Cardiac muscle cell (in vitro differentiated cells and primary cell): ENCODE measurements around the gene IGDCC3. TPM values are rescaled to one million over a fixed set of nuclear protein-coding genes. Genes with fewer than 3 reads are reported as not detected.

Experiments used
- DNase-seq, 2 donors: peaks; one replicate each; pipeline versions ENCODE4 v3.0.0 to v3.0.0-alpha.2; 2010 to 2017; ENCODE audit warnings: low read depth in 1 of 2, low spot score in 1 of 2
- H3K27ac ChIP-seq: fragments of 200-600 bp; sonication (generic); 2 replicates; pipeline ENCODE4 v1.5.1; 2016
- H3K27me3 ChIP-seq: fragments of 200-600 bp; sonication (generic); 2 replicates; pipeline ENCODE4 v1.6.0; 2016; ENCODE audit warnings: control low read depth
- H3K36me3 ChIP-seq: fragments of 200-600 bp; sonication (generic); 2 replicates; pipeline ENCODE4 v1.5.1; 2016; ENCODE audit warnings: control low read depth
- H3K4me1 ChIP-seq: fragments of 200-600 bp; sonication (generic); 2 replicates; pipeline ENCODE4 v1.8.1; 2017; ENCODE audit warnings: low read depth, mild to moderate bottlenecking, mixed run types
- H3K4me3 ChIP-seq: fragments of 200-600 bp; sonication (generic); 2 replicates; pipeline ENCODE4 v1.5.1; 2016; ENCODE audit warnings: mild to moderate bottlenecking
- H3K9me3 ChIP-seq: fragments of 200-600 bp; sonication (generic); 2 replicates; pipeline ENCODE4 v1.5.1; 2017; ENCODE audit warnings: low read depth, mild to moderate bottlenecking, control low read depth
- CTCF ChIP-seq: IDR thresholded peaks from 2 replicates; pipeline ENCODE4 v1.5.1; 2012; ENCODE audit warnings: low read depth, mild to moderate bottlenecking, low read length
- polyA plus RNA-seq: library from polyadenylated mRNA; unstranded; fragments of >200 nt; fragmentation: Nextera tagmentation; extraction: Ambion mirVana; gene quantifications from 2 replicates; pipeline ENCODE4 v1.2.1, GENCODE V29; 2016
- total RNA-seq: library from RNA; depleted of rRNA; stranded (reverse); fragments of >200 nt; gene quantifications from 2 replicates; pipeline ENCODE4 v1.2.3, GENCODE V29; 2016

Gene IGDCC3
- total and polyA plus RNA-seq, 2 experiments from 2014 or later = 41.1 to 54.6 TPM

GRCh38 chr15:65394280-65394789 is 16.5 kb upstream of the IGDCC3 start:
- peaks cover 33% of the 10 kb centered on the region for H3K27me3 ChIP-seq
- DNase-seq = no peak

GRCh38 chr15:65393557-65393956 is 15.8 kb upstream of the IGDCC3 start:
- Histone ChIP-seq H3K9me3 (no peaks in the 10 kb centered on the region), H3K36me3 (no peaks in the 10 kb centered on the region), H3K27me3 (peaks cover 33% of the 10 kb centered on the region)

More at GRCh38 chr15:65394280-65394789, 16.5 kb upstream of the IGDCC3 start:
- H3K36me3 ChIP-seq = no peaks in the 10 kb centered on the region
- H3K9me3 ChIP-seq = no peaks in the 10 kb centered on the region
- H3K4me3 ChIP-seq = no peak overlapping the region
- H3K4me1 ChIP-seq = no peaks in the 10 kb centered on the region
- no peak for TF ChIP-seq CTCF
- H3K27ac ChIP-seq = no peak overlapping the region

GRCh38 chr15:65393091-65393490 is 15.3 kb upstream of the IGDCC3 start:
- H3K36me3 ChIP-seq = no peaks in the 10 kb centered on the region
- no peak for DNase-seq
- no peak for TF ChIP-seq CTCF

More at GRCh38 chr15:65393557-65393956, 15.8 kb upstream of the IGDCC3 start:
- no peaks in the 10 kb centered on the region for H3K4me1 ChIP-seq
- no peak overlapping the region for H3K4me3 ChIP-seq
- no peak for TF ChIP-seq CTCF
- H3K27ac ChIP-seq = no peak overlapping the region
- no peak for DNase-seq

GRCh38 chr15:65392368-65392767 is 14.6 kb upstream of the IGDCC3 start:
- Histone ChIP-seq H3K27ac (no peak overlapping the region), H3K4me1 (no peaks in the 10 kb centered on the region), H3K27me3 (peaks cover 25% of the 10 kb centered on the region), H3K9me3 (no peaks in the 10 kb centered on the region), H3K36me3 (no peaks in the 10 kb centered on the region), H3K4me3 (no peak overlapping the region)
- no peak for DNase-seq
- TF ChIP-seq CTCF = no peak

More at GRCh38 chr15:65393091-65393490, 15.3 kb upstream of the IGDCC3 start:
- no peaks in the 10 kb centered on the region for H3K9me3 ChIP-seq
- H3K4me1 ChIP-seq = no peaks in the 10 kb centered on the region
- H3K4me3 ChIP-seq = no peak overlapping the region
- peaks cover 32% of the 10 kb centered on the region for H3K27me3 ChIP-seq
- H3K27ac ChIP-seq = no peak overlapping the region

GRCh38 chr15:65391732-65392131 is 13.9 kb upstream of the IGDCC3 start:
- H3K4me1 ChIP-seq = no peaks in the 10 kb centered on the region
- no peak overlapping the region for H3K27ac ChIP-seq
- H3K36me3 ChIP-seq = no peaks in the 10 kb centered on the region
- no peaks in the 10 kb centered on the region for H3K9me3 ChIP-seq
- DNase-seq = no peak
- no peak for TF ChIP-seq CTCF
- H3K27me3 ChIP-seq = peaks cover 19% of the 10 kb centered on the region
- H3K4me3 ChIP-seq = no peak overlapping the region
